SK-N-SH (cell line): ENCODE measurements around the gene OR52B6. TPM values are rescaled to one million over a fixed set of nuclear protein-coding genes. Genes with fewer than 3 reads are reported as not detected.

ENCODE experiments used
- CTCF ChIA-PET: fragments of 300-600, 350-600 bp; formaldehyde crosslinking; extraction: SDS; loops from one replicate; lab custom pipeline; 2021; lab: Yijun Ruan, JAX
- POLR2A ChIA-PET: fragments of 350-600 bp; sonication (Branson Sonifier 250); formaldehyde crosslinking; extraction: SDS; loops from one replicate; lab custom pipeline; 2020; ENCODE audit warnings: antibody characterized with exemption, inconsistent platforms; lab: Yijun Ruan, JAX
- DNase-seq: peaks from one replicate; pipeline ENCODE4 v3.0.0; 2012
- H2AFZ ChIP-seq: fragments of 200-600 bp; sonication (generic); 2 replicates; pipeline ENCODE4 v1.8.1; 2016; ENCODE audit warnings: antibody characterized with exemption, mild to moderate bottlenecking, low read depth
- H3F3A ChIP-seq: fragments of 200-600 bp; sonication (generic); replicated peaks from 2 replicates; pipeline ENCODE3; 2016; ENCODE audit warnings: antibody characterized with exemption, mild to moderate bottlenecking; ENCODE audit not compliant: insufficient read depth
- H3K27ac ChIP-seq, 2 experiments: fragments of 200-500 bp in 1 of 2; fragments of 200-600 bp in 1 of 2; sonication (Bioruptor generic) in 1 of 2; sonication (generic), shearing (Covaris generic) in 1 of 2; 2 replicates each; pipeline versions ENCODE4 v1.5.1 to v1.6.1; 2014 to 2016; ENCODE audit warnings: low read depth in 2 of 2, inconsistent platforms in 1 of 2, low read length in 1 of 2, mild to moderate bottlenecking in 1 of 2, mixed read lengths in 1 of 2
- H3K27me3 ChIP-seq: fragments of 200-600 bp; sonication (generic), shearing (Covaris generic); 2 replicates; pipeline ENCODE4 v1.6.1; 2016; ENCODE audit warnings: mixed run types; ENCODE audit not compliant: insufficient read depth
- H3K36me3 ChIP-seq, 2 experiments: fragments of 200-500 bp in 1 of 2; fragments of 200-600 bp in 1 of 2; sonication (Bioruptor generic) in 1 of 2; sonication (generic) in 1 of 2; replicated peaks in 1 of 2; 2 replicates each; pipeline versions ENCODE3 to v1.5.1; 2014 to 2016; ENCODE audit warnings: low read length in 1 of 2, mild to moderate bottlenecking in 1 of 2; ENCODE audit not compliant: insufficient read depth in 2 of 2, control insufficient read depth in 1 of 2
- H3K4me1 ChIP-seq, 2 experiments: fragments of 200-500 bp in 1 of 2; fragments of 200-600 bp in 1 of 2; sonication (Bioruptor generic) in 1 of 2; sonication (generic), shearing (Covaris generic) in 1 of 2; 2 replicates each; pipeline versions ENCODE4 v1.5.1 to v1.6.1; 2014 to 2016; ENCODE audit warnings: low read depth in 1 of 2, low read length in 1 of 2, mixed run types in 1 of 2; ENCODE audit not compliant: insufficient read depth in 2 of 2, control insufficient read depth in 1 of 2
- H3K4me2 ChIP-seq: fragments of 200-600 bp; sonication (generic), shearing (Covaris generic); 2 replicates; pipeline ENCODE4 v1.6.1; 2017; ENCODE audit warnings: mixed run types
- H3K4me3 ChIP-seq, 2 experiments: fragments of 200-500 bp in 1 of 2; fragments of 200-600 bp in 1 of 2; sonication (Bioruptor generic) in 1 of 2; sonication (generic), shearing (Covaris generic) in 1 of 2; 2 replicates each; pipeline versions ENCODE4 v1.5.1 to v1.8.1; 2014 to 2016; ENCODE audit warnings: low read depth in 2 of 2, inconsistent platforms in 1 of 2, low read length in 1 of 2, mild to moderate bottlenecking in 1 of 2, mixed read lengths in 1 of 2, moderate library complexity in 1 of 2
- H3K79me2 ChIP-seq: fragments of 200-600 bp; sonication (generic); 2 replicates; pipeline ENCODE4 v1.8.1; 2017; ENCODE audit warnings: mild to moderate bottlenecking; ENCODE audit not compliant: insufficient read depth
- H3K9ac ChIP-seq: fragments of 200-600 bp; sonication (generic); 2 replicates; pipeline ENCODE4 v1.6.1; 2017; ENCODE audit warnings: mixed run types
- H3K9me2 ChIP-seq: fragments of 200-600 bp; sonication (generic); 2 replicates; pipeline ENCODE4 v1.6.1; 2017; ENCODE audit warnings: mixed run types
- H3K9me3 ChIP-seq: fragments of 200-600 bp; sonication (generic); 2 replicates; pipeline ENCODE4 v1.6.1; 2017; ENCODE audit warnings: mixed run types, mild to moderate bottlenecking, moderate library complexity
- H4K20me1 ChIP-seq: fragments of 200-600 bp; sonication (generic); 2 replicates; pipeline ENCODE4 v1.6.1; 2017; ENCODE audit warnings: mild to moderate bottlenecking, mixed run types; ENCODE audit not compliant: insufficient read depth
- CHD2 ChIP-seq: fragments of 150-350 bp; IDR thresholded peaks from 2 replicates; pipeline ENCODE4 v1.6.1; 2018; ENCODE audit warnings: low read length; ENCODE audit not compliant: partially characterized antibody
- EZH2phosphoT487 ChIP-seq: fragments of 200-600 bp; sonication (generic); IDR thresholded peaks from 2 replicates; pipeline ENCODE4 v1.6.1; 2017; ENCODE audit warnings: low read depth, mixed run types, mild to moderate bottlenecking, antibody characterized with exemption, moderate library complexity, borderline replicate concordance
- FOSL2 ChIP-seq: IDR thresholded peaks from 2 replicates; pipeline ENCODE4 v1.4.0; 2012; ENCODE audit warnings: low read depth, mild to moderate bottlenecking, moderate library complexity, borderline replicate concordance
- FOXJ3 ChIP-seq: sonication (generic); formaldehyde crosslinking; IDR thresholded peaks from 2 replicates; pipeline ENCODE4 v1.5.1; 2020; ENCODE audit warnings: mild to moderate bottlenecking, missing genetic modification reagents
- FOXM1 ChIP-seq: IDR thresholded peaks from 2 replicates; pipeline ENCODE4 v1.4.0; 2012; ENCODE audit warnings: low read depth, mild to moderate bottlenecking
- IRF3 ChIP-seq: fragments of 150-350 bp; IDR thresholded peaks from 2 replicates; pipeline ENCODE4 v1.6.1; 2016; ENCODE audit warnings: mild to moderate bottlenecking, low read depth, low read length
- JUND ChIP-seq: IDR thresholded peaks from 2 replicates; pipeline ENCODE4 v1.4.0; 2012
- NRF1 ChIP-seq: IDR thresholded peaks from 2 replicates; pipeline ENCODE4 v1.6.1; 2012; ENCODE audit warnings: low read depth, mild to moderate bottlenecking, low read length
- RAD21 ChIP-seq: IDR thresholded peaks from 2 replicates; pipeline ENCODE4 v1.6.1; 2012; ENCODE audit warnings: mild to moderate bottlenecking, low read length
- SMC3 ChIP-seq: IDR thresholded peaks from 2 replicates; pipeline ENCODE4 v1.6.1; 2012; ENCODE audit warnings: low read depth, low read length, improper control_type of control experiment
- TCF12 ChIP-seq: IDR thresholded peaks from 2 replicates; pipeline ENCODE4 v1.4.0; 2012
- YY1 ChIP-seq: IDR thresholded peaks from 2 replicates; pipeline ENCODE4 v1.4.0; 2012; ENCODE audit warnings: low read depth, mild to moderate bottlenecking
- ZBTB33 ChIP-seq: IDR thresholded peaks from 2 replicates; pipeline ENCODE4 v1.4.0; 2012; ENCODE audit warnings: low read depth, borderline replicate concordance
- WGBS: methylation state at CpG from one replicate; pipeline ENCODE4 v1.1.6; 2017; ENCODE audit warnings: low lambda C conversion rate; 5-methylcytosine and 5-hydroxymethylcytosine counted together
- polyA plus RNA-seq, 3 experiments: library from polyadenylated mRNA; depleted of rRNA; stranded (reverse); fragments of >200 nt; gene quantifications; 2 replicates each; pipeline ENCODE4 v1.2.3, GENCODE V29; 2012

Gene OR52B6
- polyA plus RNA-seq, 1 of the 3 experiments (the other 2 are of a cell fraction): not detected

GRCh38 chr11:5548440-5548839 lies 32.2 kb upstream of the OR52B6 start, which contains the start of gene OR52H1:
TSS of gene OR52H1 (minus strand) at chr11:5548540. CDS start at chr11:5545505, 3,035 bp downstream.
- no peaks in the 10 kb centered on the region for H3K9me3 ChIP-seq
- H3K4me2 ChIP-seq: no peak within 1 kb of the TSS
- H4K20me1 ChIP-seq: no peaks in the 10 kb centered on the region
- H3K4me1 ChIP-seq: no peaks in the 10 kb centered on the region
- no peaks in the 10 kb centered on the region for H3K79me2 ChIP-seq
- no peak within 1 kb of the TSS for H3K9ac ChIP-seq
- no peaks in the 10 kb centered on the region for H3K36me3 ChIP-seq
- no peak for TF ChIP-seq IRF3
- TF ChIP-seq FOXJ3 (CRISPR knock-in tag): no peak
- H2AFZ ChIP-seq: no peak within 1 kb of the TSS
- H3K4me3 ChIP-seq: no peak within 1 kb of the TSS
- ChIA-PET CTCF (no interaction called here), POLR2A (no interaction called here)
- H3K27me3 ChIP-seq: peaks cover 8% of the 10 kb centered on the region; the same call in 1 of the 2 replicates
- H3K9me2 ChIP-seq: no peaks in the 10 kb centered on the region
- no peak for DNase-seq
- 19% methylated on average over 1 of the region's 1 CpG for WGBS
- no peak within 1 kb of the TSS for H3K27ac ChIP-seq
- no peaks in the 10 kb centered on the region for H3F3A ChIP-seq

GRCh38 chr11:5550440-5551095 lies 30.1 kb upstream of the OR52B6 start:
- H3K9me2 ChIP-seq: no peaks in the 10 kb centered on the region
- no peaks in the 10 kb centered on the region for H3F3A ChIP-seq
- H3K9me3 ChIP-seq: no peaks in the 10 kb centered on the region
- no peaks in the 10 kb centered on the region for H3K36me3 ChIP-seq
- H3K4me3 ChIP-seq: no peak overlapping the region
- CTCF ChIA-PET: no interaction called here
- no peaks in the 10 kb centered on the region for H3K4me1 ChIP-seq
- DNase-seq: no peak
- no peaks in the 10 kb centered on the region; the same call in 1 of the 2 replicates for H3K79me2 ChIP-seq
- POLR2A ChIA-PET: no interaction called here
- H3K4me2 ChIP-seq: no peak overlapping the region
- no peaks in the 10 kb centered on the region for H4K20me1 ChIP-seq
- no peak overlapping the region for H3K9ac ChIP-seq
- H3K27me3 ChIP-seq: peaks cover 8% of the 10 kb centered on the region; the same call in 1 of the 2 replicates
- H3K27ac ChIP-seq: no peak overlapping the region
- no peak for TF ChIP-seq TCF12
- TF ChIP-seq YY1: no peak
- no peak for TF ChIP-seq CHD2
- TF ChIP-seq NRF1: no peak
- no peak for TF ChIP-seq RAD21
- peak; percentile 31; the same call in 1 of the 2 replicates for TF ChIP-seq JUND
- no peak for TF ChIP-seq SMC3
- TF ChIP-seq ZBTB33: no peak
- TF ChIP-seq FOXM1: no peak
- TF ChIP-seq EZH2phosphoT487: no peak
- TF ChIP-seq IRF3: no peak
- peak; percentile 67; the same call in 1 of the 2 replicates for TF ChIP-seq FOSL2
- TF ChIP-seq, all 33 proteins: peak for 2
- H2AFZ ChIP-seq: no peak overlapping the region
- WGBS: 2% methylated on average over 5 of the region's 5 CpGs
